Keratinocyte (primary cell): ENCODE results near the gene TRABD2B. TPM values are rescaled to one million over a fixed set of nuclear protein-coding genes. Genes with fewer than 3 reads are reported as not detected.

ENCODE experiments used
- DNase-seq: peaks from one replicate; pipeline ENCODE4 v3.0.0-alpha.2; 2011; ENCODE audit warnings: low read depth, missing footprints, low spot score
- FAIRE-seq: peaks from 2 replicates; lab custom pipeline; 2011; peaks lifted over from hg19 to GRCh38; lab: Jason Lieb, UNC
- H2AFZ ChIP-seq: 2 replicates; pipeline ENCODE4 v1.6.0; 2012; ENCODE audit warnings: low read length, control low read depth, inconsistent platforms; ENCODE audit not compliant: control insufficient read depth
- H3K27ac ChIP-seq: 2 replicates; pipeline ENCODE4 v1.5.1; 2011; ENCODE audit warnings: low read length; ENCODE audit not compliant: control insufficient read depth, insufficient read depth
- H3K27me3 ChIP-seq: 3 replicates; pipeline ENCODE4 v1.6.0; 2011; ENCODE audit warnings: low read length; ENCODE audit not compliant: control insufficient read depth, insufficient read depth; ENCODE audit errors: extremely low read depth
- H3K36me3 ChIP-seq, 2 experiments: 2 replicates in 1 of 2; 3 replicates in 1 of 2; pipeline ENCODE4 v1.5.1; 2011; ENCODE audit warnings: low read length in 2 of 2, mild to moderate bottlenecking in 1 of 2; ENCODE audit not compliant: control insufficient read depth in 2 of 2, insufficient read depth in 2 of 2; ENCODE audit errors: extremely low read depth in 1 of 2
- H3K4me1 ChIP-seq: 3 replicates; pipeline ENCODE4 v1.5.1; 2011; ENCODE audit warnings: low read length; ENCODE audit not compliant: control insufficient read depth, insufficient read depth; ENCODE audit errors: extremely low read depth
- H3K4me2 ChIP-seq: 3 replicates; pipeline ENCODE4 v1.6.0; 2011; ENCODE audit warnings: low read depth, low read length; ENCODE audit not compliant: control insufficient read depth, insufficient read depth; ENCODE audit errors: extremely low read depth
- H3K4me3 ChIP-seq, 3 experiments: fragments of 200-600 bp in 1 of 3; sonication (generic) in 1 of 3; 2 replicates in 2 of 3; 3 replicates in 1 of 3; pipeline ENCODE4 v1.5.1; 2011 to 2016; ENCODE audit warnings: low read length in 3 of 3, mild to moderate bottlenecking in 3 of 3, control low read depth in 2 of 3, inconsistent platforms in 1 of 3, low read depth in 1 of 3, mixed read lengths in 1 of 3, mixed run types in 1 of 3, moderate library complexity in 1 of 3; ENCODE audit not compliant: control insufficient read depth in 2 of 3, insufficient read depth in 2 of 3; ENCODE audit errors: extremely low read depth in 1 of 3
- H3K79me2 ChIP-seq: 2 replicates; pipeline ENCODE4 v1.6.0; 2012; ENCODE audit warnings: low read length; ENCODE audit not compliant: control insufficient read depth, insufficient read depth
- H3K9ac ChIP-seq: 3 replicates; pipeline ENCODE4 v1.6.0; 2011; ENCODE audit warnings: low read length; ENCODE audit not compliant: control insufficient read depth, insufficient read depth; ENCODE audit errors: extremely low read depth
- H3K9me1 ChIP-seq: 3 replicates; pipeline ENCODE4 v1.6.0; 2011; ENCODE audit warnings: low read length; ENCODE audit not compliant: control insufficient read depth, insufficient read depth; ENCODE audit errors: extremely low read depth
- H3K9me3 ChIP-seq: 2 replicates; pipeline ENCODE4 v1.5.1; 2012; ENCODE audit warnings: low read depth, low read length; ENCODE audit not compliant: control insufficient read depth
- H4K20me1 ChIP-seq: 3 replicates; pipeline ENCODE4 v1.6.0; 2011; ENCODE audit warnings: low read length; ENCODE audit not compliant: control insufficient read depth, insufficient read depth; ENCODE audit errors: extremely low read depth
- CTCF ChIP-seq, 3 experiments: IDR thresholded peaks in 1 of 3; conservative IDR thresholded peaks in 1 of 3; optimal IDR thresholded peaks in 1 of 3; 2 replicates in 2 of 3; 3 replicates in 1 of 3; pipeline versions ENCODE3 to v1.5.1; 2011; ENCODE audit warnings: low read length in 3 of 3, mild to moderate bottlenecking in 3 of 3, moderate library complexity in 2 of 3, control low read depth in 1 of 3, inconsistent platforms in 1 of 3; ENCODE audit not compliant: insufficient read depth in 2 of 3; ENCODE audit errors: extremely low read depth in 1 of 3
- EZH2 ChIP-seq: IDR thresholded peaks from one replicate; pipeline ENCODE4 v1.6.1; 2012; ENCODE audit warnings: inconsistent platforms, mild to moderate bottlenecking, low read length, moderate library complexity
- dilution Hi-C: fragments of 300-500 bp; cut with MboI; formaldehyde crosslinking; loops from one replicate; pipeline ENCODE4 v1.7.0; 2020; ENCODE audit warnings: low sequenced_read_pairs; ENCODE audit not compliant: extremely low pct_ligation_motif_present
- polyA plus RNA-seq, 5 experiments: library from polyadenylated mRNA; depleted of rRNA in 3 of 5; stranded (reverse) in 3 of 5; stranded (forward) in 1 of 5; unstranded in 1 of 5; fragments of >200 nt; gene quantifications; 1 replicate in 1 of 5; 2 replicates in 3 of 5; 3 replicates in 1 of 5; pipeline versions ENCODE4 v1.2.1 to v1.2.3, GENCODE V29; 2011 to 2012; ENCODE audit warnings: missing spikeins in 2 of 5, low read depth in 1 of 5, low replicate concordance in 1 of 5

Gene TRABD2B
- polyA plus RNA-seq, 1 donor (not counting 4 experiments of a cell fraction or from before 2014, with no cell fraction given): 0.13 TPM

- Histone ChIP-seq H3K27me3 (peaks cover 4% of the 10 kb centered on the region), H3K9ac (no peak overlapping the region), H3K4me3 (no peak overlapping the region), H3K27ac (no peak overlapping the region), H3K4me2 (no peak overlapping the region), H3K9me3 (no peaks in the 10 kb centered on the region), H3K36me3 (no peaks in the 10 kb centered on the region), H2AFZ (no peak overlapping the region), H3K9me1 (no peaks in the 10 kb centered on the region), H3K4me1 (peaks cover 3% of the 10 kb centered on the region), H4K20me1 (no peaks in the 10 kb centered on the region), H3K79me2 (no peaks in the 10 kb centered on the region)
- DNase-seq (no peak), FAIRE-seq (no peak)
- dilution Hi-C loops: no loop called here
- TF ChIP-seq EZH2 (no peak), CTCF (optimal IDR thresholded peaks at IDR 0.05 in 1 of 3, IDR thresholded peaks at IDR 0.05 in 1 of 3, conservative IDR thresholded peaks at IDR 0.05 in 1 of 3; ENCODE audit: extremely low read depth in 1 of 3, insufficient read depth in 2 of 3, low read length in 3 of 3) (no peak)
Measured at GRCh38 chr1:47919113-47919833, 77.9 kb downstream of the TRABD2B start.

- FAIRE-seq (no peak), DNase-seq (no peak)
- Histone ChIP-seq H2AFZ (no peak overlapping the region), H3K4me2 (no peak overlapping the region), H3K36me3 (no peaks in the 10 kb centered on the region), H3K9me1 (no peaks in the 10 kb centered on the region), H3K9me3 (no peaks in the 10 kb centered on the region), H3K4me3 (no peak overlapping the region), H4K20me1 (no peaks in the 10 kb centered on the region), H3K79me2 (no peaks in the 10 kb centered on the region), H3K9ac (no peak overlapping the region), H3K27me3 (peaks cover 4% of the 10 kb centered on the region), H3K27ac (no peak overlapping the region), H3K4me1 (peaks cover 3% of the 10 kb centered on the region)
- dilution Hi-C loops: no loop called here
- no peak for TF ChIP-seq EZH2
- TF ChIP-seq CTCF (optimal IDR thresholded peaks at IDR 0.05 in 1 of 3, IDR thresholded peaks at IDR 0.05 in 1 of 3, conservative IDR thresholded peaks at IDR 0.05 in 1 of 3; ENCODE audit: extremely low read depth in 1 of 3, insufficient read depth in 2 of 3, low read length in 3 of 3): no peak
Measured at GRCh38 chr1:47918257-47918867, 78.8 kb downstream of the TRABD2B start.
